HG02943 (cell line): ENCODE data around the gene CCNB1.
A peak's percentile ranks its signal among the peaks of the same experiment; 100 is the strongest.
"Not testable (repeated sequence)": the region's sequence is repeated elsewhere in the genome, so short reads cannot be mapped to it uniquely, and the experiment has no call there.

ENCODE experiments used
- ATAC-seq: cut with Tn5 transposase; IDR thresholded peaks from one replicate; pipeline ENCODE4 v1.9.1; 2021; ENCODE audit warnings: mild to moderate bottlenecking, low read depth, moderate library complexity; ENCODE audit not compliant: unreplicated experiment

Gene CCNB1

GRCh38 chr5:69166686-69167492 is at the start of gene CCNB1:
CCNB1 (plus strand) TSS chr5:69167150; CDS start chr5:69167263, 113 bp downstream.
- peak; percentile 99 for ATAC-seq

GRCh38 chr5:69129413-69129812 is 37.5 kb upstream of the CCNB1 start:
- ATAC-seq, result no peak

GRCh38 chr5:69130241-69130640 is 36.7 kb upstream of the CCNB1 start:
- no peak for ATAC-seq

GRCh38 chr5:69131304-69131703 is 35.6 kb upstream of the CCNB1 start:
- ATAC-seq, result no peak

- no peak for ATAC-seq
Measured at GRCh38 chr5:69134126-69134525, 32.8 kb upstream of the CCNB1 start.

GRCh38 chr5:69136293-69136692 is 30.7 kb upstream of the CCNB1 start:
- peak; percentile 70 for ATAC-seq

- ATAC-seq, result not testable (repeated sequence)
Measured at GRCh38 chr5:69137208-69137607, 29.7 kb upstream of the CCNB1 start.

GRCh38 chr5:69137807-69138206 is 29.1 kb upstream of the CCNB1 start:
- ATAC-seq, result no peak

GRCh38 chr5:69138766-69139165 is 28.2 kb upstream of the CCNB1 start:
- no peak for ATAC-seq

- not testable (repeated sequence) for ATAC-seq
Measured at GRCh38 chr5:69140239-69140638, 26.7 kb upstream of the CCNB1 start.

GRCh38 chr5:69140827-69141226 is 26.1 kb upstream of the CCNB1 start:
- ATAC-seq, result no peak

GRCh38 chr5:69148576-69148975 is 18.4 kb upstream of the CCNB1 start:
- not testable (repeated sequence) for ATAC-seq

GRCh38 chr5:69148981-69149675 is 17.8 kb upstream of the CCNB1 start:
- no peak for ATAC-seq

GRCh38 chr5:69149676-69150010 is 17.3 kb upstream of the CCNB1 start:
- ATAC-seq, result no peak

GRCh38 chr5:69152731-69153130 is 14.2 kb upstream of the CCNB1 start:
- ATAC-seq, result no peak

- ATAC-seq, result no peak
Measured at GRCh38 chr5:69156456-69156855, 10.5 kb upstream of the CCNB1 start.

GRCh38 chr5:69158039-69158438 is 8.9 kb upstream of the CCNB1 start:
- no peak for ATAC-seq

GRCh38 chr5:69160651-69161050 is 6.3 kb upstream of the CCNB1 start:
- ATAC-seq, result no peak

- no peak for ATAC-seq
Measured at GRCh38 chr5:69167493-69167855, 524 bp downstream of the CCNB1 start.

- ATAC-seq, result no peak
Measured at GRCh38 chr5:69167929-69168328, 979 bp downstream of the CCNB1 start.

- no peak for ATAC-seq
Measured at GRCh38 chr5:69170495-69170894, 3.5 kb downstream of the CCNB1 start.

GRCh38 chr5:69170969-69171368 is 4.0 kb downstream of the CCNB1 start:
- ATAC-seq, result no peak
